DND-41 (cell line): Measurements from ENCODE around the gene KCNIP1.

Experiments
- ATAC-seq: fragments of 200-7000 bp; cut with Tn5 transposase; 3 replicates; pipeline ENCODE4 v1.9.1; 2021; ENCODE audit warnings: low read depth; ENCODE audit not compliant: insufficient read depth
- DNase-seq: peaks from one replicate; pipeline ENCODE4 v3.0.0-alpha.2; 2020
- H2AFZ ChIP-seq: 2 replicates; pipeline ENCODE4 v1.6.0; 2012; ENCODE audit warnings: low read depth, low read length
- H3K27ac ChIP-seq: 2 replicates; pipeline ENCODE4 v1.5.1; 2012; ENCODE audit warnings: low read length, inconsistent platforms
- H3K27me3 ChIP-seq: fragments of 200-600 bp; sonication (generic); 2 replicates; pipeline ENCODE4 v1.6.0; 2012; ENCODE audit warnings: low read length, mild to moderate bottlenecking, inconsistent platforms; ENCODE audit not compliant: insufficient read depth, poor library complexity
- H3K36me3 ChIP-seq: 2 replicates; pipeline ENCODE4 v1.5.1; 2012; ENCODE audit warnings: low read length, inconsistent platforms; ENCODE audit not compliant: insufficient read depth
- H3K4me1 ChIP-seq: 2 replicates; pipeline ENCODE4 v1.5.1; 2012; ENCODE audit warnings: mild to moderate bottlenecking, low read length; ENCODE audit not compliant: insufficient read depth
- H3K4me2 ChIP-seq: 2 replicates; pipeline ENCODE4 v1.6.0; 2012; ENCODE audit warnings: mild to moderate bottlenecking, moderate library complexity, low read length, inconsistent platforms; ENCODE audit not compliant: insufficient read depth
- H3K4me3 ChIP-seq, 2 experiments: fragments of 200-600 bp in 1 of 2; shearing (Covaris generic) in 1 of 2; 2 replicates each; pipeline ENCODE4 v1.5.1; 2012 to 2016; ENCODE audit warnings: inconsistent platforms in 2 of 2, low read length in 2 of 2, mild to moderate bottlenecking in 2 of 2, low read depth in 1 of 2, moderate library complexity in 1 of 2
- H3K79me2 ChIP-seq: 2 replicates; pipeline ENCODE4 v1.6.0; 2012; ENCODE audit warnings: low read length, inconsistent platforms; ENCODE audit not compliant: insufficient read depth
- H3K9ac ChIP-seq: 2 replicates; pipeline ENCODE4 v1.6.0; 2012; ENCODE audit warnings: low read depth, mild to moderate bottlenecking, inconsistent platforms, low read length, moderate library complexity
- H3K9me3 ChIP-seq: 2 replicates; pipeline ENCODE4 v1.5.1; 2012; ENCODE audit warnings: low read length, moderate library complexity, mild to moderate bottlenecking, inconsistent platforms; ENCODE audit not compliant: insufficient read depth, severe bottlenecking
- H4K20me1 ChIP-seq: 2 replicates; pipeline ENCODE4 v1.6.0; 2012; ENCODE audit warnings: low read length; ENCODE audit not compliant: insufficient read depth
- CTCF ChIP-seq: IDR thresholded peaks from 2 replicates; pipeline ENCODE4 v1.5.1; 2012; ENCODE audit warnings: borderline replicate concordance, low read length, moderate library complexity, mild to moderate bottlenecking; ENCODE audit not compliant: poor library complexity, severe bottlenecking; ENCODE audit errors: extremely low read depth
- EZH2 ChIP-seq: IDR thresholded peaks from 3 replicates; pipeline ENCODE4 v1.6.1; 2012; ENCODE audit warnings: borderline replicate concordance, low read depth, mild to moderate bottlenecking, moderate library complexity, low read length, inconsistent platforms; ENCODE audit not compliant: severe bottlenecking

Gene KCNIP1

GRCh38 chr5:170693701-170694100 is 189.9 kb downstream of the KCNIP1 start:
- Histone ChIP-seq H3K27ac (no peak overlapping the region), H2AFZ (no peak overlapping the region), H3K9ac (no peak overlapping the region), H3K79me2 (no peaks in the 10 kb centered on the region), H3K36me3 (no peaks in the 10 kb centered on the region), H4K20me1 (no peaks in the 10 kb centered on the region; the same call in 1 of the 2 replicates), H3K4me2 (no peak overlapping the region), H3K9me3 (no peaks in the 10 kb centered on the region), H3K27me3 (peaks cover 18% of the 10 kb centered on the region), H3K4me3 (no peak overlapping the region), H3K4me1 (no peaks in the 10 kb centered on the region)
- TF ChIP-seq CTCF: no peak
- DNase-seq (no peak), ATAC-seq (no peak)

GRCh38 chr5:170694911-170695310 is 191.1 kb downstream of the KCNIP1 start:
- H3K36me3 ChIP-seq: no peaks in the 10 kb centered on the region
- H3K27me3 ChIP-seq: peaks cover 20% of the 10 kb centered on the region
- H4K20me1 ChIP-seq: no peaks in the 10 kb centered on the region; the same call in 1 of the 2 replicates
- no peak for ATAC-seq
- H2AFZ ChIP-seq: no peak overlapping the region
- no peak overlapping the region for H3K9ac ChIP-seq
- H3K4me3 ChIP-seq: no peak overlapping the region
- H3K4me1 ChIP-seq: no peaks in the 10 kb centered on the region
- no peaks in the 10 kb centered on the region for H3K9me3 ChIP-seq
- DNase-seq: no peak
- no peaks in the 10 kb centered on the region for H3K79me2 ChIP-seq
- no peak overlapping the region for H3K4me2 ChIP-seq
- TF ChIP-seq EZH2 (no peak), CTCF (no peak)
- no peak overlapping the region for H3K27ac ChIP-seq

- Histone ChIP-seq H3K9me3 (no peaks in the 10 kb centered on the region), H3K4me2 (no peak overlapping the region), H3K9ac (no peak overlapping the region), H3K4me1 (no peaks in the 10 kb centered on the region), H3K79me2 (no peaks in the 10 kb centered on the region), H3K27me3 (peaks cover 28% of the 10 kb centered on the region), H2AFZ (no peak overlapping the region), H3K4me3 (no peak overlapping the region), H4K20me1 (no peaks in the 10 kb centered on the region; the same call in 1 of the 2 replicates), H3K36me3 (no peaks in the 10 kb centered on the region), H3K27ac (no peak overlapping the region)
- no peak for TF ChIP-seq CTCF
- TF ChIP-seq EZH2: no peak
- ATAC-seq (no peak), DNase-seq (no peak)
These were observed 193.2 kb downstream of the KCNIP1 start for GRCh38 chr5:170697031-170697430.

- Histone ChIP-seq H3K4me2 (no peak overlapping the region), H3K4me3 (no peak overlapping the region), H3K36me3 (no peaks in the 10 kb centered on the region), H3K79me2 (no peaks in the 10 kb centered on the region), H3K4me1 (no peaks in the 10 kb centered on the region), H3K9me3 (no peaks in the 10 kb centered on the region), H3K27me3 (peaks cover 22% of the 10 kb centered on the region), H4K20me1 (no peaks in the 10 kb centered on the region), H2AFZ (no peak overlapping the region), H3K27ac (no peak overlapping the region), H3K9ac (no peak overlapping the region)
- no peak for DNase-seq
- ATAC-seq: no peak
- TF ChIP-seq EZH2: no peak
- no peak for TF ChIP-seq CTCF
These were observed 196.7 kb downstream of the KCNIP1 start for GRCh38 chr5:170700503-170700902.
